ENCODE measurements around the gene FMN1.

Gene FMN1

DNA sequence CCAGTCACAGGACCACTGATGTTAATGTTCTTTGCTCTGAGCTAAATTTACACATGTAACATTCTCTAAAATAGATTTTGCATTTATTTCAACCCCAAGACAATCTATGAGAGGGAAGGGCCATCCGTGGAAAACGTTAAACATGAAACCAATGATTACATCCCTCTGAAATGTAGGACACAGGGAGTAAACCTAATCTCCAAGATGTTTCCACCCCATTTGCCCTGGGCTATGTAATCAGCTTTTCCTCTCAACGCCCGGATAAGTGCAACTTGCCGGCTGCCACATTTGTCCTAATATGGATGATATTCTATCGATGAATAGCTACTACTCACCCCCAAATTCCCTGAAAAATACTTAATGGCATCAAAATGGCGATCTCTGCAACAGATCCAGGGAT, 6.4 kb upstream of the FMN1 start:
- Histone ChIP-seq H3K9me3 (ENCODE audit: control extremely low read depth in 1 of 5, control insufficient read depth in 4 of 5, insufficient read depth in 2 of 5, low read depth in 1 of 5, low read length in 4 of 5) (peaks cover 0 to 1% (median 0%) of the 10 kb centered on the region in 5 experiments), H3K27ac (ENCODE audit: insufficient read depth in 1 of 2, low read depth in 1 of 2, low read length in 2 of 2, poor library complexity in 1 of 2, severe bottlenecking in 2 of 2) (no peak overlapping the region), H3K27me3 (replicated peaks in 2 of 5; ENCODE audit: control insufficient read depth in 4 of 5, insufficient read depth in 5 of 5, low read length in 4 of 5) (no peaks in the 10 kb centered on the region), H3K4me1 (ENCODE audit: control extremely low read depth in 1 of 4, control insufficient read depth in 4 of 4, insufficient read depth in 4 of 4, low read length in 3 of 4) (peaks cover 0 to 15% (median 4%) of the 10 kb centered on the region in 4 experiments), H3K4me3 (ENCODE audit: control insufficient read depth in 1 of 7, extremely low read depth in 1 of 7, insufficient read depth in 4 of 7, low read depth in 2 of 7, low read length in 6 of 7) (no peak overlapping the region), H3K36me3 (ENCODE audit: control insufficient read depth in 4 of 4, insufficient read depth in 4 of 4, low read length in 3 of 4) (no peaks in the 10 kb centered on the region)
- 98% methylated on average over 7 of the region's 7 CpGs for WGBS (ENCODE audit: insufficient coverage)
- CTCF ChIA-PET = interaction anchor here (1.4 to 2.3 kb wide), 3 partner anchors 15 to 47 kb away, joined by 5 to 16 read pairs (median 5); no protein-coding TSS in a partner anchor
- DNase-seq = no peak
- POLR2A ChIA-PET = interaction anchor here (0.8 kb wide), 1 partner anchor 123 kb away, joined by 4 read pairs; no protein-coding TSS in a partner anchor

DNA sequence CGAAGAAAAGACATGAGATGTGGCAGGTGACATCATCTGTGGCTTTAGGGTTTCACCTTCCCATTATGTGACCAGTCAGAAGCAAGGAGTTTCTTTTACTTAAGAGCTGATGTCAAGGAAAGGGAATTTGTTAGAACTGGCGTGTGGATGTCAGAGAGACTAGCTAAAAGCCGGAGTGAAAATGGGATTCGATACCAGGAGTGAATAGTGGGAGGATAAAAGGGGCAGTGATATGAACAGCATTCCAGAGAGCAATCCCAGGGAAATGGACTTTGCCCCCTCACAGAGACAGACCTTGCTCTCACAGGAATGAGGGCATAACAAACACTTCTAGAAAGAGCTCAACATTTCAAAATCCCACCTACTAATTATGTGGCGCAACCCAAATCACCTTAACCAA, 5.9 kb upstream of the FMN1 start:
- WGBS (ENCODE audit: insufficient coverage) = 100% methylated on average over 5 of the region's 5 CpGs
- POLR2A ChIA-PET = interaction anchor here (0.8 kb wide), 1 partner anchor 122 kb away, joined by 4 read pairs; no protein-coding TSS in a partner anchor

GRCh38 chr15:33198541-33198940, 4.0 kb upstream of the FMN1 start:
- H3K4me1 ChIP-seq (ENCODE audit: control extremely low read depth in 1 of 4, control insufficient read depth in 4 of 4, insufficient read depth in 4 of 4, low read length in 3 of 4) = peaks cover 5 to 19% (median 14%) of the 10 kb centered on the region in 4 experiments
- no peaks in the 10 kb centered on the region for H3K36me3 ChIP-seq (ENCODE audit: control insufficient read depth in 4 of 4, insufficient read depth in 4 of 4, low read length in 3 of 4)
- no peak for DNase-seq
- H3K9me3 ChIP-seq (ENCODE audit: control extremely low read depth in 1 of 5, control insufficient read depth in 4 of 5, insufficient read depth in 2 of 5, low read depth in 1 of 5, low read length in 4 of 5) = peaks cover 0 to 1% (median 0%) of the 10 kb centered on the region in 5 experiments
- POLR2A ChIA-PET = no interaction called here
- CTCF ChIA-PET = interaction anchor here (1.0 to 1.3 kb wide), 2 partner anchors 10 to 17 kb away, joined by 3 read pairs; no protein-coding TSS in a partner anchor
- no peak overlapping the region for H3K4me3 ChIP-seq (ENCODE audit: control insufficient read depth in 1 of 7, extremely low read depth in 1 of 7, insufficient read depth in 4 of 7, low read depth in 2 of 7, low read length in 6 of 7)
- no peak overlapping the region for H3K27ac ChIP-seq (ENCODE audit: insufficient read depth in 1 of 2, low read depth in 1 of 2, low read length in 2 of 2, poor library complexity in 1 of 2, severe bottlenecking in 2 of 2)
- no CpG with 5 or more reads among the region's 4 CpGs for WGBS (ENCODE audit: insufficient coverage)
- peaks cover 0 to 2% (median 0%) of the 10 kb centered on the region in 5 experiments for H3K27me3 ChIP-seq (replicated peaks in 2 of 5; ENCODE audit: control insufficient read depth in 4 of 5, insufficient read depth in 5 of 5, low read length in 4 of 5)

More for the DNA sequence above, 5.9 kb upstream of the FMN1 start:
- Histone ChIP-seq H3K4me3 (ENCODE audit: control insufficient read depth in 1 of 7, extremely low read depth in 1 of 7, insufficient read depth in 4 of 7, low read depth in 2 of 7, low read length in 6 of 7) (no peak overlapping the region), H3K4me1 (ENCODE audit: control extremely low read depth in 1 of 4, control insufficient read depth in 4 of 4, insufficient read depth in 4 of 4, low read length in 3 of 4) (peaks cover 0 to 14% (median 4%) of the 10 kb centered on the region in 4 experiments), H3K27ac (ENCODE audit: insufficient read depth in 1 of 2, low read depth in 1 of 2, low read length in 2 of 2, poor library complexity in 1 of 2, severe bottlenecking in 2 of 2) (no peak overlapping the region), H3K36me3 (ENCODE audit: control insufficient read depth in 4 of 4, insufficient read depth in 4 of 4, low read length in 3 of 4) (no peaks in the 10 kb centered on the region), H3K27me3 (replicated peaks in 2 of 5; ENCODE audit: control insufficient read depth in 4 of 5, insufficient read depth in 5 of 5, low read length in 4 of 5) (no peaks in the 10 kb centered on the region), H3K9me3 (ENCODE audit: control extremely low read depth in 1 of 5, control insufficient read depth in 4 of 5, insufficient read depth in 2 of 5, low read depth in 1 of 5, low read length in 4 of 5) (peaks cover 0 to 1% (median 0%) of the 10 kb centered on the region in 5 experiments)
- CTCF ChIA-PET = interaction anchor here (0.6 to 2.3 kb wide), 3 partner anchors 15 to 1386 kb away, joined by 3 to 16 read pairs (median 5); no protein-coding TSS in a partner anchor
- DNase-seq = no peak

GRCh38 chr15:33197636-33198035, 3.1 kb upstream of the FMN1 start:
- no peak overlapping the region for H3K4me3 ChIP-seq (ENCODE audit: control insufficient read depth in 1 of 7, extremely low read depth in 1 of 7, insufficient read depth in 4 of 7, low read depth in 2 of 7, low read length in 6 of 7)
- H3K4me1 ChIP-seq (ENCODE audit: control extremely low read depth in 1 of 4, control insufficient read depth in 4 of 4, insufficient read depth in 4 of 4, low read length in 3 of 4) = peaks cover 5 to 19% (median 14%) of the 10 kb centered on the region in 4 experiments
- CTCF ChIA-PET = interaction anchor here (1.4 kb wide), 1 partner anchor 18 kb away, joined by 3 read pairs; no protein-coding TSS in a partner anchor
- POLR2A ChIA-PET = interaction anchor here (0.6 kb wide), 1 partner anchor 111 kb away, joined by 3 read pairs; no protein-coding TSS in a partner anchor
- no CpG with 5 or more reads among the region's 5 CpGs for WGBS (ENCODE audit: insufficient coverage)
- no peak for DNase-seq
- no peak overlapping the region for H3K27ac ChIP-seq (ENCODE audit: insufficient read depth in 1 of 2, low read depth in 1 of 2, low read length in 2 of 2, poor library complexity in 1 of 2, severe bottlenecking in 2 of 2)
- H3K27me3 ChIP-seq (replicated peaks in 2 of 5; ENCODE audit: control insufficient read depth in 4 of 5, insufficient read depth in 5 of 5, low read length in 4 of 5) = peaks cover 0 to 5% (median 5%) of the 10 kb centered on the region in 5 experiments
- H3K36me3 ChIP-seq (ENCODE audit: control insufficient read depth in 4 of 4, insufficient read depth in 4 of 4, low read length in 3 of 4) = no peaks in the 10 kb centered on the region
- H3K9me3 ChIP-seq (ENCODE audit: control extremely low read depth in 1 of 5, control insufficient read depth in 4 of 5, insufficient read depth in 2 of 5, low read depth in 1 of 5, low read length in 4 of 5) = peaks cover 0 to 1% (median 0%) of the 10 kb centered on the region in 5 experiments

- Histone ChIP-seq H3K4me3 (ENCODE audit: control insufficient read depth in 1 of 7, extremely low read depth in 1 of 7, insufficient read depth in 4 of 7, low read depth in 2 of 7, low read length in 6 of 7) (peak overlapping the region; percentile 29 to 82 (median 61)), H3K9me3 (ENCODE audit: control extremely low read depth in 1 of 5, control insufficient read depth in 4 of 5, insufficient read depth in 2 of 5, low read depth in 1 of 5, low read length in 4 of 5) (no peaks in the 10 kb centered on the region), H3K36me3 (ENCODE audit: control insufficient read depth in 4 of 4, insufficient read depth in 4 of 4, low read length in 3 of 4) (no peaks in the 10 kb centered on the region), H3K27me3 (replicated peaks in 2 of 5; ENCODE audit: control insufficient read depth in 4 of 5, insufficient read depth in 5 of 5, low read length in 4 of 5) (peaks cover 0 to 13% (median 5%) of the 10 kb centered on the region in 5 experiments), H3K27ac (ENCODE audit: insufficient read depth in 1 of 2, low read depth in 1 of 2, low read length in 2 of 2, poor library complexity in 1 of 2, severe bottlenecking in 2 of 2) (no peak overlapping the region), H3K4me1 (ENCODE audit: control extremely low read depth in 1 of 4, control insufficient read depth in 4 of 4, insufficient read depth in 4 of 4, low read length in 3 of 4) (peaks cover 5 to 12% (median 9%) of the 10 kb centered on the region in 4 experiments)
- DNase-seq = peak in 2 of 3 donors; percentile 51 to 62
- ChIA-PET CTCF (interaction anchor here (0.9 to 1.6 kb wide), 4 partner anchors 10 to 56 kb away, joined by 3 to 5 read pairs (median 3); no protein-coding TSS in a partner anchor), POLR2A (no interaction called here)
- WGBS (ENCODE audit: insufficient coverage) = 6% methylated on average over 6 of the region's 17 CpGs
Measured at GRCh38 chr15:33194237-33194636, 277 bp downstream of the FMN1 start.

GRCh38 chr15:33191591-33191990, 2.9 kb downstream of the FMN1 start:
- Histone ChIP-seq H3K27ac (ENCODE audit: insufficient read depth in 1 of 2, low read depth in 1 of 2, low read length in 2 of 2, poor library complexity in 1 of 2, severe bottlenecking in 2 of 2) (no peak overlapping the region), H3K27me3 (replicated peaks in 2 of 5; ENCODE audit: control insufficient read depth in 4 of 5, insufficient read depth in 5 of 5, low read length in 4 of 5) (peaks cover 0 to 13% (median 5%) of the 10 kb centered on the region in 5 experiments), H3K4me1 (ENCODE audit: control extremely low read depth in 1 of 4, control insufficient read depth in 4 of 4, insufficient read depth in 4 of 4, low read length in 3 of 4) (peaks cover 5 to 12% (median 10%) of the 10 kb centered on the region in 4 experiments), H3K4me3 (ENCODE audit: control insufficient read depth in 1 of 7, extremely low read depth in 1 of 7, insufficient read depth in 4 of 7, low read depth in 2 of 7, low read length in 6 of 7) (no peak overlapping the region), H3K36me3 (ENCODE audit: control insufficient read depth in 4 of 4, insufficient read depth in 4 of 4, low read length in 3 of 4) (no peaks in the 10 kb centered on the region), H3K9me3 (ENCODE audit: control extremely low read depth in 1 of 5, control insufficient read depth in 4 of 5, insufficient read depth in 2 of 5, low read depth in 1 of 5, low read length in 4 of 5) (no peaks in the 10 kb centered on the region)
- WGBS (ENCODE audit: insufficient coverage) = 90% methylated on average over 2 of the region's 3 CpGs
- ChIA-PET CTCF (interaction anchor here (1.7 kb wide), 1 partner anchor 24 kb away, joined by 5 read pairs; no protein-coding TSS in a partner anchor), POLR2A (no interaction called here)
- DNase-seq = no peak

DNA sequence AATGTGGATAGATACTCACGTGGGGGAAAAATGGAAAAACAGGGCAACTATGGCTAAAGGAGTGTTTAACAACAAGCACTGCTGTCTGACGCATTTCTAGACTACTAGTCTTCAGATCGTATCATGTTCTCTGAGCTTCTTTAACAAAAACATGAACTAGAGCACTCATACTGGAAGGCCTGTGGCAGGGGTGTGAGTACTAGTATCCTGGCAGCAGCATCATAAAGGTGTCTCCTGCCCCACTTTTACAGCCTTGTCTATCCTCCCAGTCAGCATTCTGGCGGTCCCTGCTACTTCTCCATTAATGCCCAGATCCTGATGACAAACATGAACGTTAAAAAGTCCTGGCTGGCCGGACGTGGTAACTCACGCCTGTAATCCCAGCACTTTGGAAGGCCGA, 4.0 kb downstream of the FMN1 start:
- DNase-seq = no peak
- no peak overlapping the region for H3K27ac ChIP-seq (ENCODE audit: insufficient read depth in 1 of 2, low read depth in 1 of 2, low read length in 2 of 2, poor library complexity in 1 of 2, severe bottlenecking in 2 of 2)
- H3K4me3 ChIP-seq (ENCODE audit: control insufficient read depth in 1 of 7, extremely low read depth in 1 of 7, insufficient read depth in 4 of 7, low read depth in 2 of 7, low read length in 6 of 7) = no peak overlapping the region
- ChIA-PET CTCF (no interaction called here), POLR2A (no interaction called here)
- H3K4me1 ChIP-seq (ENCODE audit: control extremely low read depth in 1 of 4, control insufficient read depth in 4 of 4, insufficient read depth in 4 of 4, low read length in 3 of 4) = peaks cover 5 to 12% (median 10%) of the 10 kb centered on the region in 4 experiments
- H3K9me3 ChIP-seq (ENCODE audit: control extremely low read depth in 1 of 5, control insufficient read depth in 4 of 5, insufficient read depth in 2 of 5, low read depth in 1 of 5, low read length in 4 of 5) = no peaks in the 10 kb centered on the region
- WGBS (ENCODE audit: insufficient coverage) = 96% methylated on average over 7 of the region's 9 CpGs
- peaks cover 0 to 13% (median 5%) of the 10 kb centered on the region in 5 experiments for H3K27me3 ChIP-seq (replicated peaks in 2 of 5; ENCODE audit: control insufficient read depth in 4 of 5, insufficient read depth in 5 of 5, low read length in 4 of 5)
- no peaks in the 10 kb centered on the region for H3K36me3 ChIP-seq (ENCODE audit: control insufficient read depth in 4 of 4, insufficient read depth in 4 of 4, low read length in 3 of 4)
